Measurements from ENCODE around the gene TNKS1BP1.

DNA sequence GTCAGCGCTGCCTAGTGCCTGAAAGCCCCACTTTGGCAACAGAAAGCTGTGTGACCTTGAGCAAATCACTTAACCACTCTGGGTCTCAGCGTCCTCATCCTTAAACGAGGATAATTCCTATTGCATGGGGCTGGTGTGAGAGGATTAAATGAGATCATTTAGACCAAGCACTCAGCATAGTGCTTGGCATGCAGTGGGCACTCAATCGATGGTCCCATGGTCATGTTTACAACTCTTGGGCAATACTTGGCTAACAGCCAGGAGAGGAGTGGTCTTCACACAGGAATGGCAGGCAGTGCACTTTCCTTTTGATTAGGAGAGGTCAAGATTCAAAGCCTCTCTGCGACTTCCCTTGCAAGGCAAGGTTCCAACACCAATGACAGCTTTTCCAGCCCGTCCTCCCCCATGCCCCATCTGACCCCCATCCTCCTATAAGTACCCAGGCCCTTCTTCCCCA is 14.1 kb downstream of the TNKS1BP1 start:
- TF ChIP-seq, protein P1, sequence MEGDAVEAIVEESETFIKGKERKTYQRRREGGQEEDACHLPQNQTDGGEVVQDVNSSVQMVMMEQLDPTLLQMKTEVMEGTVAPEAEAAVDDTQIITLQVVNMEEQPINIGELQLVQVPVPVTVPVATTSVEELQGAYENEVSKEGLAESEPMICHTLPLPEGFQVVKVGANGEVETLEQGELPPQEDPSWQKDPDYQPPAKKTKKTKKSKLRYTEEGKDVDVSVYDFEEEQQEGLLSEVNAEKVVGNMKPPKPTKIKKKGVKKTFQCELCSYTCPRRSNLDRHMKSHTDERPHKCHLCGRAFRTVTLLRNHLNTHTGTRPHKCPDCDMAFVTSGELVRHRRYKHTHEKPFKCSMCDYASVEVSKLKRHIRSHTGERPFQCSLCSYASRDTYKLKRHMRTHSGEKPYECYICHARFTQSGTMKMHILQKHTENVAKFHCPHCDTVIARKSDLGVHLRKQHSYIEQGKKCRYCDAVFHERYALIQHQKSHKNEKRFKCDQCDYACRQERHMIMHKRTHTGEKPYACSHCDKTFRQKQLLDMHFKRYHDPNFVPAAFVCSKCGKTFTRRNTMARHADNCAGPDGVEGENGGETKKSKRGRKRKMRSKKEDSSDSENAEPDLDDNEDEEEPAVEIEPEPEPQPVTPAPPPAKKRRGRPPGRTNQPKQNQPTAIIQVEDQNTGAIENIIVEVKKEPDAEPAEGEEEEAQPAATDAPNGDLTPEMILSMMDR (conservative IDR thresholded peaks at IDR 0.05), result no peak
- no peak for TF ChIP-seq EZH2 (IDR thresholded peaks at IDR 0.05; ENCODE audit: low read depth)

Measured in PC-9 (cell line).